HEK293T (cell line): Measurements from ENCODE around the gene SMIM33.

Experiments used
- FOXK2 ChIP-seq: fragments of 450-650 bp; IDR thresholded peaks from 2 replicates; pipeline ENCODE4 v1.6.1; 2016; ENCODE audit warnings: mild to moderate bottlenecking
- HDGF ChIP-seq: fragments of 450-650 bp; IDR thresholded peaks from 2 replicates; pipeline ENCODE4 v1.6.1; 2017; ENCODE audit warnings: antibody characterized with exemption, borderline replicate concordance
- TF ChIP-seq, protein P1 (sequence below): fragments of 450-650 bp; IDR thresholded peaks from 2 replicates; pipeline ENCODE4 v1.6.1; 2016

DNA sequence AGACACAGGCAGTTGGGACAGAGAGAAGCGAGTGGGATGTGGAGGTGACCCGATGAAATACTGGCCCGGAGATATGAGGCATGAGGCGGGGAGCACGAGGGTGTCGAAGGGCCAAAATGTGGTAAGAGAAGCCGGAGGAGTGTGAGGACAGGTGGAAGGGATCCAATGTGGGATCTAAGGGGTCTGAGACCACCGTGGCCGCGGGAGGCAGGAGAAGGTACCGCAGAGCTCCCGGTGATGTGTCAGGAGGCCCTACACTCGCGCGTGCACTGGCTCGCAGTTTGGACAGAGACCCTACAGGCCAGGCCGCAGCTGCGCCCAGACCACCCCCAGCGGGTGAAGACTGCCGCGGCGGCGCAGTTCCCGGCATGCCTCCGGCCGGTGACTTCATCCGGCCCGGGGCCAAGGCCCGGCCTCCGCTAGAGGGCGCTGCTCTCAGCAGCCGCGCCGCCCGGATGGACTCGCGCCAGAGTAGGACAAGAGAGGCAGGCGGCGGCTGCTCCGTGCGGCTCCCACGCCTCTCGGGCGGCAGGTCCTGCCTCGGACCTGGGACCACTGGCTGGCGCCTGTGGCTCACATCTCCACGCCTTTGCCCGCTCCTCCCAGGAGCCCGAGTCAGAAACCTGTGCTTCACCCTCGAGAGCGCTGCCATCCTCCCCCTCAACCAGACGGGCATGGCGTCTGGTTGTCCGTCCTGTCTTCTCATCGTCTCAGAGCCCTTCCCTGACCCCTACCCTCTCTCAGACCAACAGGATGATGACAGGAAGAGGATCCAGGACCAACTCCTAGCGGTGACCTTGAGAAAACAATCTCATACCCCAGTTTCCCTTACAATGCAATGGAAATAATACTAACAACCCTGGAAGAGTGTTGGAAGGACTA, 47.1 kb downstream of the SMIM33 start:
- TF ChIP-seq, protein P1, sequence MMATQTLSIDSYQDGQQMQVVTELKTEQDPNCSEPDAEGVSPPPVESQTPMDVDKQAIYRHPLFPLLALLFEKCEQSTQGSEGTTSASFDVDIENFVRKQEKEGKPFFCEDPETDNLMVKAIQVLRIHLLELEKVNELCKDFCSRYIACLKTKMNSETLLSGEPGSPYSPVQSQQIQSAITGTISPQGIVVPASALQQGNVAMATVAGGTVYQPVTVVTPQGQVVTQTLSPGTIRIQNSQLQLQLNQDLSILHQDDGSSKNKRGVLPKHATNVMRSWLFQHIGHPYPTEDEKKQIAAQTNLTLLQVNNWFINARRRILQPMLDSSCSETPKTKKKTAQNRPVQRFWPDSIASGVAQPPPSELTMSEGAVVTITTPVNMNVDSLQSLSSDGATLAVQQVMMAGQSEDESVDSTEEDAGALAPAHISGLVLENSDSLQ = no peak
- no peak for TF ChIP-seq FOXK2
- TF ChIP-seq HDGF = no peak
